Stomach (tissue), 9 donors: ENCODE data around the gene CACNA2D2. TPM values are rescaled to one million over a fixed set of nuclear protein-coding genes. Genes with fewer than 3 reads are reported as not detected.

Source experiments
- DNase-seq, 2 donors: peaks; one replicate each; pipeline versions ENCODE4 v3.0.0 to v3.0.0-alpha.2; 2013 to 2019
- H3K27ac ChIP-seq, 5 donors: fragments of 200-600 bp in 4 of 5; sonication (generic) in 4 of 5; one replicate each; pipeline ENCODE4 v1.5.1; 2013 to 2019; ENCODE audit warnings: mild to moderate bottlenecking in 1 of 5, moderate library complexity in 1 of 5
- H3K27me3 ChIP-seq, 3 donors: fragments of 200-600 bp; sonication (generic); one replicate each; pipeline ENCODE4 v1.5.1; 2017 to 2019; ENCODE audit warnings: mixed run types in 1 of 3
- H3K36me3 ChIP-seq, 4 donors: fragments of 200-600 bp; sonication (generic); 1 replicate in 3 of 4; 2 replicates in 1 of 4; pipeline ENCODE4 v1.5.1; 2016 to 2019
- H3K4me1 ChIP-seq, 4 donors: fragments of 200-600 bp; sonication (generic); one replicate each; pipeline ENCODE4 v1.5.1; 2016 to 2019
- H3K4me3 ChIP-seq, 4 donors: fragments of 200-600 bp; sonication (generic) in 3 of 4; one replicate each; pipeline ENCODE4 v1.5.1; 2016 to 2019; ENCODE audit warnings: mild to moderate bottlenecking in 1 of 4
- H3K9me3 ChIP-seq, 4 donors: fragments of 200-600 bp; sonication (generic); one replicate each; pipeline ENCODE4 v1.5.1; 2016 to 2019
- EP300 ChIP-seq: sonication (generic); formaldehyde crosslinking; IDR thresholded peaks from one replicate; pipeline ENCODE4 v1.6.1; 2017; ENCODE audit warnings: antibody characterized with exemption
- POLR2A ChIP-seq, 4 donors: fragments of 450-650 bp; IDR thresholded peaks; one replicate each; pipeline ENCODE4 v1.6.1; 2016; ENCODE audit warnings: antibody characterized with exemption in 4 of 4, control low read depth in 2 of 4, mild to moderate bottlenecking in 1 of 4, moderate library complexity in 1 of 4
- POLR2AphosphoS5 ChIP-seq, 3 donors: sonication (generic); formaldehyde crosslinking; IDR thresholded peaks; one replicate each; pipeline ENCODE4 v1.6.1; 2016; ENCODE audit warnings: antibody characterized with exemption in 3 of 3
- WGBS, 5 donors: extraction: QIAGEN DNeasy Blood & Tissue Kit in 3 of 5; methylation state at CpG; one replicate each; pipeline versions ENCODE4 v1.1.5 to v1.1.7; 2013 to 2018; 5-methylcytosine and 5-hydroxymethylcytosine counted together
- intact Hi-C: fragments of 100-400 bp; cut with DNase I; formaldehyde crosslinking; loops from one replicate; pipeline ENCODE4 v1.15.1; 2023; ENCODE audit warnings: low total_unique reads
- polyA plus RNA-seq, 3 donors: library from polyadenylated mRNA; stranded (reverse); fragments of 200-250 nt; gene quantifications; one replicate each; pipeline ENCODE4 v1.2.3, GENCODE V29; 2013
- total RNA-seq, 5 donors: library from RNA; depleted of rRNA; stranded (reverse); fragments of >200 nt; gene quantifications; one replicate each; pipeline versions ENCODE4 v1.1.0 to v1.2.3, GENCODE V29; 2014 to 2016
- TF ChIP-seq, protein P1 (sequence below), 7 experiments: fragments of 450-650 bp in 4 of 7; fragments of 200-600 bp in 3 of 7; sonication (generic) in 3 of 7; IDR thresholded peaks; one replicate each; pipeline ENCODE4 v1.5.1; 2016 to 2019; ENCODE audit warnings: antibody characterized with exemption in 7 of 7, control low read depth in 2 of 7, mild to moderate bottlenecking in 1 of 7
- donor health status: healthy with polysubstance abuse.
- donor health status: Bipolar disorder and iron deficiency.
- donor health status: healthy.

The CACNA2D2 gene
- total and polyA plus RNA-seq, 8 donors, result 0.92 to 45.8 (median 1.9) TPM

DNA sequence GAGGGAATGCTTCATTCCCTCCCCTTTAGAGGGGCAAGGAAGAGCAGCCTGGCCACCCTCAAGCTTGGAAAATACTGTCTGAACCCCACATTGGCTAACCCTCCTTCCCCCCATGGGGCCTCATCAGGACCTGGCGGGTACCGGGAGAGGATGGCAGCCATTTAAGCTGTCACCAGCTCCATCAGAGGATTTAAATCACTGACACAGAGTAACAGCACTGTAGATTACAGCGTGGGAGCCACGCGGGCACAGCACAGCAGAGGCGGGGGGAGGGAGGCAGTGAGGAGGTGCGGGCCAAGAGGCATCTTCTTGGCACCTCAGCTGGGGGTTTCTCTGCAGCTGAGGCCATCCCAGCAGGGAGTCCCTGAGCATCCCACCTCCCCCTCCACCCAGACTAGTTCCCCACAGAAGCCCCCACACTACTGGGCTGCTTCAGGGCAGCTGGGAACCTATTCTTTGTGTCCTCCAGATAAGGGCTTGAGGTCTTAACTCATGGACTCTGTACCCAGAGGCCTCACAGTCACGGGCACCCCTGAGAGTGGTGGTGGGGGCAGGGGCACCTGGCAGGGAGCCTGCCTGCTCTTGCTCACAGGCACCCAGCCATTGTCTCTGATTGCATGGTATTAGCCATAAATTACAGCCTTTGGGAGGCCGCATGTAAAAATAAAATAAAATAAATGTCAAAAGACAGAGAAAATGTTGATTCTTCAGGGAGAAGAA, 21.9 kb upstream of the CACNA2D2 start:
- Histone ChIP-seq H3K27ac (no peak overlapping the region), H3K36me3 (no peaks in the 10 kb centered on the region), H3K4me1 (no peaks in the 10 kb centered on the region), H3K4me3 (no peak overlapping the region), H3K9me3 (no peaks in the 10 kb centered on the region), H3K27me3 (peaks cover 0 to 16% (median under 1%) of the 10 kb centered on the region in 3 donors)
- peak in 1 of 2 donors; percentile 58 for DNase-seq
- TF ChIP-seq, protein P1, sequence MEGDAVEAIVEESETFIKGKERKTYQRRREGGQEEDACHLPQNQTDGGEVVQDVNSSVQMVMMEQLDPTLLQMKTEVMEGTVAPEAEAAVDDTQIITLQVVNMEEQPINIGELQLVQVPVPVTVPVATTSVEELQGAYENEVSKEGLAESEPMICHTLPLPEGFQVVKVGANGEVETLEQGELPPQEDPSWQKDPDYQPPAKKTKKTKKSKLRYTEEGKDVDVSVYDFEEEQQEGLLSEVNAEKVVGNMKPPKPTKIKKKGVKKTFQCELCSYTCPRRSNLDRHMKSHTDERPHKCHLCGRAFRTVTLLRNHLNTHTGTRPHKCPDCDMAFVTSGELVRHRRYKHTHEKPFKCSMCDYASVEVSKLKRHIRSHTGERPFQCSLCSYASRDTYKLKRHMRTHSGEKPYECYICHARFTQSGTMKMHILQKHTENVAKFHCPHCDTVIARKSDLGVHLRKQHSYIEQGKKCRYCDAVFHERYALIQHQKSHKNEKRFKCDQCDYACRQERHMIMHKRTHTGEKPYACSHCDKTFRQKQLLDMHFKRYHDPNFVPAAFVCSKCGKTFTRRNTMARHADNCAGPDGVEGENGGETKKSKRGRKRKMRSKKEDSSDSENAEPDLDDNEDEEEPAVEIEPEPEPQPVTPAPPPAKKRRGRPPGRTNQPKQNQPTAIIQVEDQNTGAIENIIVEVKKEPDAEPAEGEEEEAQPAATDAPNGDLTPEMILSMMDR (IDR thresholded peaks at IDR 0.05), result no peak
- no peak for TF ChIP-seq EP300
- no peak for TF ChIP-seq POLR2AphosphoS5 (IDR thresholded peaks at IDR 0.05)
- no peak for TF ChIP-seq POLR2A (IDR thresholded peaks at IDR 0.05)
- WGBS, 5 donors, result 62 to 67% (median 65%) methylated on average over 8 to 9 of the region's 9 CpGs
- intact Hi-C loops, result no loop called here

DNA sequence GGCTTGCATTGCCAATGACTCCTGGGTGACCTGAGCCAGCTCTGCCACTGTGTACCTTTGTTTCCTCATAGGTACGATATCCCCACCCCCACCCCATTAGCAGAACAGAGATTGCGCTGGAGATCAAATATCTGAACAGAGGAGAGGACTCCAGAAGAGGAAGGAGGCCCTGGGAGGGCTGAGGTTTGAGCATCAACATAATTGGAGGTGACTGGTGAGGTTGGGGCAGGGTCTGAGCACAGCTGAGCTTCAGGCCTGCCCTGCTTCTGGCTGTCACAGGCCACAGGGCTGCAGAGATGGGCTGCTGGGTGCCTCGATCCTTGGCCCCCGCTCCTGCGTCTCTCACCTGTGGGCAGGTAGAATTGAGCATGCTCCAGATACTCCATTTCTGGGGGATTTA, 21.3 kb upstream of the CACNA2D2 start:
- Histone ChIP-seq H3K27ac (no peak overlapping the region), H3K9me3 (no peaks in the 10 kb centered on the region), H3K36me3 (no peaks in the 10 kb centered on the region), H3K4me3 (no peak overlapping the region), H3K4me1 (no peaks in the 10 kb centered on the region), H3K27me3 (peaks cover 0 to 10% (median 0%) of the 10 kb centered on the region in 3 donors)
- 56 to 76% (median 67%) methylated on average over 4 to 5 of the region's 5 CpGs for WGBS, 5 donors
- intact Hi-C loops, result no loop called here
- no peak for DNase-seq
- TF ChIP-seq EP300 (no peak), POLR2A (IDR thresholded peaks at IDR 0.05) (no peak), POLR2AphosphoS5 (IDR thresholded peaks at IDR 0.05) (no peak)
- TF ChIP-seq, protein P1 (IDR thresholded peaks at IDR 0.05), result no peak

DNA sequence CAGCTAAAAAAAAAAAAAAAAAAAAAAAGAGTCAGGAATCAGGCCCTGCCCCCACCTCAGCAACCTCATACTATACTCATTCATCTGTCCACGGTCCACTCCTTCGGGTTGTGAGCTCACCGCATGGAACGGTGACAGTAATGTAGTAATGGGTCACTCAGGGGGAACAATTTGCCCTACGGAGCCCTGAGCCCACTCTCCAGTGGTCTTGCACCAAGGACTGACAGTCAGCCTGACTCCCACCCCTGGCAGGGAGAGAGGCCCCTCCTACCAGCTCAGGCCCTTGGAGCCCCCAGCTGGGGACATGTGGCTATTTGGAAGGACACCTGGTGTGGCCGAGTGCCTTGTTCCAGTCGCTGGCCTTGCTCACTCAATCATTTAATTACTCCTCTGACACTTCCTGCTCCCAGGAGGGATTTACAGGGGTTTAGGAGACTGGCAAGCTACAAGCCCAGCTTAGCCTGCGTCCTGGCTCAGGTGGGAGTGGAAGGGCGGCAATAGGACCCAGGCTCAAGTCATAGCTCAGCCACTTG, 19.9 kb upstream of the CACNA2D2 start:
- no peak for TF ChIP-seq POLR2A (IDR thresholded peaks at IDR 0.05)
- intact Hi-C loops, result no loop called here
- DNase-seq, result no peak
- Histone ChIP-seq H3K27ac (no peak overlapping the region), H3K36me3 (no peaks in the 10 kb centered on the region), H3K4me3 (no peak overlapping the region), H3K9me3 (no peaks in the 10 kb centered on the region), H3K27me3 (peaks cover 0 to 3% (median 0%) of the 10 kb centered on the region in 3 donors), H3K4me1 (no peaks in the 10 kb centered on the region)
- WGBS, 5 donors, result 73 to 79% (median 75%) methylated on average over 9 of the region's 9 CpGs

DNA sequence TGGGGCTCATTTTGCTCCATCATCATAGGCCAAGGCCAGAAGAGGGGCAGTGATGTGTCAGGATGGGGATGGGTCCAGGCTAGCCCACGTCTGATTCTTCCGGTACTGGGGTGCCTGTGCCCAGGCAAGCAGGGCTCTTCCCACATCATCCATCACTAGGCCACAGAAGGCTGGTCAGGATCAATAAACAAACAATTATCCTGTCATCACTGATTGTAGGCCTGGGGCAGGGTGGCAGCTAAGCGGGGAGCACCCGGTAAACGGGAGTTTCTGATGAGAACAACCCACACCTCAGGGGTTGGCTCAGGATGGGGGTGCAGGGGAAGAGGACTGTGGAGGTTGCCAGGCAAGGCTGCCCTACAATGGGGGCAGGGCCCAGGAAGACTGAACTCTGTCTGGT, 18.1 kb upstream of the CACNA2D2 start:
- H3K4me1 ChIP-seq, result peaks cover 0 to 2% (median 0%) of the 10 kb centered on the region in 4 donors
- H3K4me3 ChIP-seq, result no peak overlapping the region
- TF ChIP-seq, protein P1 (IDR thresholded peaks at IDR 0.05), result no peak
- no peak for TF ChIP-seq POLR2AphosphoS5 (IDR thresholded peaks at IDR 0.05)
- no peak for TF ChIP-seq EP300
- no peak for TF ChIP-seq POLR2A (IDR thresholded peaks at IDR 0.05)
- peaks cover 0 to 3% (median 0%) of the 10 kb centered on the region in 3 donors for H3K27me3 ChIP-seq
- H3K36me3 ChIP-seq, result no peaks in the 10 kb centered on the region
- no peaks in the 10 kb centered on the region for H3K9me3 ChIP-seq
- intact Hi-C loops, result no loop called here
- WGBS, 5 donors, result 69 to 82% (median 76%) methylated on average over 5 of the region's 5 CpGs
- H3K27ac ChIP-seq, result no peak overlapping the region
- no peak for DNase-seq

DNA sequence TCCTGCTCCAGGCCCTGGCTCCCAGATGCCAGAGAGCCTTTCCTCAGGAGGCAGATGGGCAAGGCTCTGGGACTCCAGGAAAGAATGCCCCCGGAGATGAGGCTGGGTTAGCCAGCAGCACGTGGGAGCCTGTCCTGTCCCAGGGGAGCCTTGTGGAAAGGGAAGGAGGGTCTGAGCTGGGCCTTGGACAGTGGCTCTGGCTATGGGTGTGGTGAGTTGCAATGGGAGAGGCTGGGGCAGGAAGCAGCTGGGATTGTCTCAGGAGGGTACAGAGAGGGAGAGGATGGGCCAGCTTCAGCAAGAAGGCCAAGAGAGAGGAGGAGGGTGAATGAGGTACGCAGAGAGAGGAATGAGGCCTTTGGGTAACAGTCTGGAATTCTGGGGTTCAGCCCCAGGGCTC, 17.4 kb upstream of the CACNA2D2 start:
- TF ChIP-seq POLR2A (IDR thresholded peaks at IDR 0.05), result no peak
- TF ChIP-seq, protein P1 (IDR thresholded peaks at IDR 0.05), result no peak
- TF ChIP-seq POLR2AphosphoS5 (IDR thresholded peaks at IDR 0.05), result no peak
- no peak for TF ChIP-seq EP300
- no peak for DNase-seq
- intact Hi-C loops, result no loop called here
- H3K4me3 ChIP-seq, result no peak overlapping the region
- no peak overlapping the region for H3K27ac ChIP-seq
- WGBS, 5 donors, result 62 to 74% (median 66%) methylated on average over 3 of the region's 3 CpGs
- H3K27me3 ChIP-seq, result peaks cover 0 to 3% (median 0%) of the 10 kb centered on the region in 3 donors
- H3K4me1 ChIP-seq, result peaks cover 5 to 9% (median 6%) of the 10 kb centered on the region in 4 donors
- no peaks in the 10 kb centered on the region for H3K36me3 ChIP-seq
- H3K9me3 ChIP-seq, result no peaks in the 10 kb centered on the region
